Lower lobe of right lung (tissue), 2 donors: ENCODE results near the gene PIGM. TPM values are rescaled to one million over a fixed set of nuclear protein-coding genes. Genes with fewer than 3 reads are reported as not detected.

Experiments
- ATAC-seq, 2 donors: fragments of 200-7000 bp; cut with Tn5 transposase; one replicate each; pipeline ENCODE4 v1.9.1; 2020 to 2022; ENCODE audit warnings: mild to moderate bottlenecking in 2 of 2, moderate library complexity in 2 of 2
- DNase-seq: peaks from one replicate; pipeline ENCODE4 v3.0.0-alpha.2; 2020
- H3K27ac ChIP-seq: fragments of 200-600 bp; one replicate; pipeline ENCODE4 v1.8.0; 2022
- H3K27me3 ChIP-seq: fragments of 200-600 bp; one replicate; pipeline ENCODE4 v1.8.0; 2022; ENCODE audit warnings: low read depth
- H3K36me3 ChIP-seq: fragments of 200-600 bp; one replicate; pipeline ENCODE4 v1.8.0; 2022; ENCODE audit warnings: mild to moderate bottlenecking
- H3K4me1 ChIP-seq: fragments of 200-600 bp; one replicate; pipeline ENCODE4 v1.8.0; 2022
- H3K4me3 ChIP-seq: fragments of 200-600 bp; one replicate; pipeline ENCODE4 v1.8.0; 2022; ENCODE audit warnings: mild to moderate bottlenecking
- H3K9me3 ChIP-seq: fragments of 200-600 bp; one replicate; pipeline ENCODE4 v1.8.0; 2022
- CTCF ChIP-seq: fragments of 200-600 bp; IDR thresholded peaks from one replicate; pipeline ENCODE4 v1.8.0; 2022; ENCODE audit warnings: antibody characterized with exemption, mild to moderate bottlenecking
- intact Hi-C: fragments of 100-400 bp; cut with DNase I; formaldehyde crosslinking; loops from one replicate; pipeline ENCODE4 v1.11.0; 2022
- total RNA-seq: library from RNA; stranded (reverse); fragmentation: NEBNext Ultra II Directional; extraction: Animal tissue kit (Norgen Biotek cat#: 25700); gene quantifications from one replicate; pipeline ENCODE4 v1.2.1, GENCODE V29; 2021
- donor health status: DM: no; HTN: yes; CAD: no; lungs with severe emphysema.

Gene PIGM
- total RNA-seq, 1 donor from 2014 or later = 6.9 TPM

GRCh38 chr1:160018347-160018746 lies 13.4 kb downstream of the PIGM start:
- Histone ChIP-seq H3K36me3 (no peaks in the 10 kb centered on the region), H3K4me1 (no peaks in the 10 kb centered on the region), H3K27me3 (no peaks in the 10 kb centered on the region), H3K4me3 (no peak overlapping the region), H3K27ac (no peak overlapping the region), H3K9me3 (no peaks in the 10 kb centered on the region)
- intact Hi-C loops = no loop called here
- DNase-seq (no peak), ATAC-seq (no peak)
- no peak for TF ChIP-seq CTCF

- intact Hi-C loops = no loop called here
- Histone ChIP-seq H3K36me3 (no peaks in the 10 kb centered on the region), H3K27me3 (no peaks in the 10 kb centered on the region), H3K4me1 (no peaks in the 10 kb centered on the region), H3K27ac (no peak overlapping the region), H3K4me3 (no peak overlapping the region), H3K9me3 (no peaks in the 10 kb centered on the region)
- TF ChIP-seq CTCF = no peak
- DNase-seq = no peak
- ATAC-seq = no peak
Measured at GRCh38 chr1:160017592-160017991, 14.2 kb downstream of the PIGM start.

GRCh38 chr1:160011781-160012180 lies 20.0 kb downstream of the PIGM start:
- intact Hi-C loops = no loop called here
- DNase-seq (no peak), ATAC-seq (no peak)
- no peak for TF ChIP-seq CTCF
- Histone ChIP-seq H3K36me3 (no peaks in the 10 kb centered on the region), H3K9me3 (no peaks in the 10 kb centered on the region), H3K4me1 (no peaks in the 10 kb centered on the region), H3K27ac (no peak overlapping the region), H3K27me3 (no peaks in the 10 kb centered on the region), H3K4me3 (no peak overlapping the region)

GRCh38 chr1:160009801-160010200 lies 22.0 kb downstream of the PIGM start:
- DNase-seq = no peak
- no peak for ATAC-seq
- intact Hi-C loops = loop anchor here (5.0 kb wide), 1 partner anchor 72 kb away; no protein-coding TSS in a partner anchor

GRCh38 chr1:160009081-160009480 lies 22.7 kb downstream of the PIGM start:
- Histone ChIP-seq H3K4me3 (no peak overlapping the region), H3K27ac (no peak overlapping the region), H3K9me3 (no peaks in the 10 kb centered on the region), H3K36me3 (no peaks in the 10 kb centered on the region), H3K27me3 (no peaks in the 10 kb centered on the region), H3K4me1 (no peaks in the 10 kb centered on the region)
- intact Hi-C loops = loop anchor here (5.0 kb wide), 1 partner anchor 72 kb away; no protein-coding TSS in a partner anchor
- ATAC-seq (no peak), DNase-seq (no peak)
- no peak for TF ChIP-seq CTCF

More at GRCh38 chr1:160009801-160010200, 22.0 kb downstream of the PIGM start:
- no peaks in the 10 kb centered on the region for H3K27me3 ChIP-seq
- H3K27ac ChIP-seq = no peak overlapping the region
- H3K36me3 ChIP-seq = no peaks in the 10 kb centered on the region
- H3K4me1 ChIP-seq = no peaks in the 10 kb centered on the region
- no peak for TF ChIP-seq CTCF
- no peaks in the 10 kb centered on the region for H3K9me3 ChIP-seq
- H3K4me3 ChIP-seq = no peak overlapping the region
